Aorta (tissue), 5 donors: Measurements from ENCODE around the gene SNAP47. TPM values are rescaled to one million over a fixed set of nuclear protein-coding genes. Genes with fewer than 3 reads are reported as not detected.

ENCODE experiments used
- ATAC-seq: fragments of 200-7000 bp; cut with Tn5 transposase; one replicate; pipeline ENCODE4 v1.9.1; 2022; ENCODE audit warnings: moderate library complexity; ENCODE audit not compliant: low FRiP score
- DNase-seq, 2 donors: peaks; one replicate each; pipeline ENCODE4 v3.0.0-alpha.2; 2020
- H3K27ac ChIP-seq, 2 donors: one replicate each; pipeline ENCODE4 v1.5.1; 2013; ENCODE audit warnings: low read length in 2 of 2, mild to moderate bottlenecking in 2 of 2, moderate library complexity in 2 of 2, control low read depth in 1 of 2, inconsistent platforms in 1 of 2, low read depth in 1 of 2
- H3K27me3 ChIP-seq, 2 donors: one replicate each; pipeline ENCODE4 v1.6.1; 2013; ENCODE audit warnings: control low read depth in 1 of 2, low read length in 1 of 2, mild to moderate bottlenecking in 1 of 2, moderate library complexity in 1 of 2; ENCODE audit not compliant: insufficient read depth in 2 of 2, control insufficient read depth in 1 of 2
- H3K36me3 ChIP-seq, 2 donors: one replicate each; pipeline ENCODE4 v1.6.1; 2013; ENCODE audit warnings: control low read depth in 1 of 2, low read length in 1 of 2, mild to moderate bottlenecking in 1 of 2; ENCODE audit not compliant: insufficient read depth in 2 of 2, control insufficient read depth in 1 of 2
- H3K4me1 ChIP-seq, 2 donors: one replicate each; pipeline ENCODE4 v1.6.1; 2013; ENCODE audit warnings: low read length in 2 of 2, control low read depth in 1 of 2, mild to moderate bottlenecking in 1 of 2, moderate library complexity in 1 of 2; ENCODE audit not compliant: insufficient read depth in 2 of 2, control insufficient read depth in 1 of 2
- H3K4me3 ChIP-seq, 2 donors: one replicate each; pipeline ENCODE4 v1.5.1; 2013; ENCODE audit warnings: low read length in 2 of 2, control low read depth in 1 of 2, mild to moderate bottlenecking in 1 of 2
- H3K9me3 ChIP-seq: one replicate; pipeline ENCODE4 v1.6.1; 2013; ENCODE audit warnings: mild to moderate bottlenecking, low read length; ENCODE audit not compliant: control insufficient read depth
- WGBS, 2 donors: extraction: QIAGEN DNeasy Blood & Tissue Kit; methylation state at CpG; one replicate each; pipeline ENCODE4 v1.1.7; 2013; 5-methylcytosine and 5-hydroxymethylcytosine counted together
- intact Hi-C, 2 donors: fragments of 100-400 bp; cut with DNase I; formaldehyde crosslinking; loops; one replicate each; pipeline versions ENCODE4 v1.14.2 to v1.15.0; 2022
- polyA plus RNA-seq, 2 donors: library from polyadenylated mRNA; stranded (reverse); fragments of 200-250 nt; gene quantifications; one replicate each; pipeline ENCODE4 v1.2.3, GENCODE V29; 2013
- total RNA-seq, 2 donors: library from RNA; stranded (reverse); fragmentation: NEBNext Ultra II Directional; extraction: Animal tissue kit (Norgen Biotek cat#: 25700); gene quantifications; one replicate each; pipeline ENCODE4 v1.2.1, GENCODE V29; 2021
- donor health status: healthy with polysubstance abuse.
- donor health status: Bipolar disorder and iron deficiency.
- donor health status: DM: no; HTN: no; CAD: no.
- donor health status: DM: no; HTN: no; CAD: no.
- donor health status: DM: yes; HTN: yes; CAD: no.

SNAP47 gene
- total and polyA plus RNA-seq, 4 donors = 14.6 to 24.6 (median 16.4) TPM

GRCh38 chr1:227785805-227786671, 50.8 kb downstream of the SNAP47 start:
- Histone ChIP-seq H3K27me3 (no peaks in the 10 kb centered on the region), H3K4me1 (no peaks in the 10 kb centered on the region), H3K4me3 (no peak overlapping the region), H3K36me3 (no peaks in the 10 kb centered on the region), H3K27ac (no peak overlapping the region), H3K9me3 (no peaks in the 10 kb centered on the region)
- WGBS, 2 donors = 50% methylated on average over 19 of the region's 19 CpGs
- DNase-seq = no peak
- no peak for ATAC-seq
- intact Hi-C loops = loop anchor here (5.0 to 10.0 kb wide), 3 partner anchors 51 to 379 kb away; partner anchors contain the start of genes ARF1 (in 1 of the 2), IBA57 (in 1 of the 2), JMJD4 (in 1 of the 2) and SNAP47 (in 1 of the 2)

- H3K9me3 ChIP-seq = no peaks in the 10 kb centered on the region
- H3K27me3 ChIP-seq = no peaks in the 10 kb centered on the region
- WGBS, 2 donors = 20 to 30% methylated on average over 44 to 45 of the region's 45 CpGs
- no peaks in the 10 kb centered on the region for H3K4me1 ChIP-seq
- intact Hi-C loops = loop anchor here (5.0 to 10.0 kb wide), 3 partner anchors 52 to 378 kb away; partner anchors contain the start of genes ARF1 (in 1 of the 2), IBA57 (in 1 of the 2), JMJD4 (in 1 of the 2) and SNAP47 (in 1 of the 2)
- ATAC-seq (no peak), DNase-seq (peak in 1 of 2 donors; percentile 78)
- H3K4me3 ChIP-seq = peak overlapping the region; percentile 37 to 78
- peak overlapping the region in 1 of 2 donors; percentile 55 for H3K27ac ChIP-seq
- H3K36me3 ChIP-seq = no peaks in the 10 kb centered on the region
Measured at GRCh38 chr1:227786673-227787512, 51.7 kb downstream of the SNAP47 start.

GRCh38 chr1:227787513-227788270, 52.5 kb downstream of the SNAP47 start:
- Histone ChIP-seq H3K4me3 (peak overlapping the region; percentile 37 to 78), H3K27ac (peak overlapping the region in 1 of 2 donors; percentile 55), H3K36me3 (no peaks in the 10 kb centered on the region), H3K27me3 (no peaks in the 10 kb centered on the region), H3K9me3 (no peaks in the 10 kb centered on the region), H3K4me1 (no peaks in the 10 kb centered on the region)
- DNase-seq (peak; percentile 94 to 96), ATAC-seq (peak; percentile 95)
- 0 to 1% methylated on average over 56 to 60 of the region's 60 CpGs for WGBS, 2 donors
- intact Hi-C loops = loop anchor here (2.0 to 10.0 kb wide), 4 partner anchors 53 to 377 kb away; partner anchors contain the start of genes ARF1 (in 1 of the 2), IBA57 (in 1 of the 2), JMJD4 (in 1 of the 2) and SNAP47 (in 1 of the 2)

- no peaks in the 10 kb centered on the region for H3K36me3 ChIP-seq
- H3K27ac ChIP-seq = peak overlapping the region in 1 of 2 donors; percentile 22
- intact Hi-C loops = loop anchor here (2.0 to 10.0 kb wide), 4 partner anchors 54 to 376 kb away; partner anchors contain the start of genes ARF1 (in 1 of the 2), IBA57 (in 1 of the 2), JMJD4 (in 1 of the 2) and SNAP47 (in 1 of the 2)
- ATAC-seq (peak; percentile 87), DNase-seq (peak; percentile 84 to 92)
- H3K27me3 ChIP-seq = no peaks in the 10 kb centered on the region
- H3K4me1 ChIP-seq = no peaks in the 10 kb centered on the region
- WGBS, 2 donors = 1 to 2% methylated on average over 57 to 68 of the region's 68 CpGs
- peak overlapping the region; percentile 37 to 55 for H3K4me3 ChIP-seq
- no peaks in the 10 kb centered on the region for H3K9me3 ChIP-seq
Measured at GRCh38 chr1:227788271-227789083, 53.2 kb downstream of the SNAP47 start.

GRCh38 chr1:227789084-227790033, 54.1 kb downstream of the SNAP47 start:
- no peaks in the 10 kb centered on the region for H3K4me1 ChIP-seq
- WGBS, 2 donors = 76 to 78% methylated on average over 23 of the region's 23 CpGs
- H3K4me3 ChIP-seq = no peak overlapping the region
- no peak for DNase-seq
- H3K36me3 ChIP-seq = no peaks in the 10 kb centered on the region
- intact Hi-C loops = loop anchor here (2.0 to 10.0 kb wide), 4 partner anchors 55 to 375 kb away; partner anchors contain the start of genes ARF1 (in 1 of the 2), IBA57 (in 1 of the 2), JMJD4 (in 1 of the 2) and SNAP47 (in 1 of the 2)
- no peak for ATAC-seq
- no peaks in the 10 kb centered on the region for H3K27me3 ChIP-seq
- H3K27ac ChIP-seq = no peak overlapping the region
- no peaks in the 10 kb centered on the region for H3K9me3 ChIP-seq

- ATAC-seq (no peak), DNase-seq (no peak)
- Histone ChIP-seq H3K4me3 (no peak overlapping the region), H3K27ac (no peak overlapping the region), H3K9me3 (no peaks in the 10 kb centered on the region), H3K4me1 (no peaks in the 10 kb centered on the region), H3K27me3 (no peaks in the 10 kb centered on the region), H3K36me3 (no peaks in the 10 kb centered on the region)
- intact Hi-C loops = no loop called here
- 92 to 97% methylated on average over 2 of the region's 2 CpGs for WGBS, 2 donors
Measured at GRCh38 chr1:227790034-227790400, 54.8 kb downstream of the SNAP47 start.

GRCh38 chr1:227790868-227791267, 55.6 kb downstream of the SNAP47 start:
- Histone ChIP-seq H3K36me3 (no peaks in the 10 kb centered on the region), H3K9me3 (no peaks in the 10 kb centered on the region), H3K4me3 (no peak overlapping the region), H3K27ac (no peak overlapping the region), H3K4me1 (no peaks in the 10 kb centered on the region), H3K27me3 (no peaks in the 10 kb centered on the region)
- DNase-seq (no peak), ATAC-seq (no peak)
- 84 to 87% methylated on average over 4 of the region's 4 CpGs for WGBS, 2 donors
- intact Hi-C loops = no loop called here
